GM12873 (cell line): Measurements from ENCODE around the gene SLC38A7.

Experiments
- TF ChIP-seq, protein P1 (sequence below): IDR thresholded peaks from 2 replicates; pipeline ENCODE4 v1.5.1; 2012; ENCODE audit warnings: low read depth, mild to moderate bottlenecking, moderate library complexity, low read length, control low read depth; ENCODE audit not compliant: insufficient read depth; ENCODE audit errors: missing control alignments

SLC38A7 gene

DNA sequence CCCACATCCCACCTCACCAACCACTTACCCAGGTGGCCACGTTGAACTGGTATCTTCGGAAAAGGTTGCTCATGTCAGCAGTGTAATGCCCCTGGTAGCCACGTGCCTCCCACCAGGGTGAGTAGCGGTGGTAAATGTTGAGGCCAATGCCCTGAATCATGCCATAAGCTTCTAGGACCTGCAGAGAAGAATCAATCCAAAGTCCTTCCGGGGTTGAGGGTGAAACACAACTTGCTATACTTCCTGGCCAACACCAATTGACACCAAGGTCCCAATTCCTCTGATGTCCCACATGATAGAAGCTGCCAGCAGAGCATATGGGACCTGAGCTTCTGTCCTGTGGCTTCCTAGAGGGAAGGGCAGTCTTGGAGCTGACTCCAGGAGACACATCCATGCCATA is 43.6 kb downstream of the SLC38A7 start:
- TF ChIP-seq, protein P1, sequence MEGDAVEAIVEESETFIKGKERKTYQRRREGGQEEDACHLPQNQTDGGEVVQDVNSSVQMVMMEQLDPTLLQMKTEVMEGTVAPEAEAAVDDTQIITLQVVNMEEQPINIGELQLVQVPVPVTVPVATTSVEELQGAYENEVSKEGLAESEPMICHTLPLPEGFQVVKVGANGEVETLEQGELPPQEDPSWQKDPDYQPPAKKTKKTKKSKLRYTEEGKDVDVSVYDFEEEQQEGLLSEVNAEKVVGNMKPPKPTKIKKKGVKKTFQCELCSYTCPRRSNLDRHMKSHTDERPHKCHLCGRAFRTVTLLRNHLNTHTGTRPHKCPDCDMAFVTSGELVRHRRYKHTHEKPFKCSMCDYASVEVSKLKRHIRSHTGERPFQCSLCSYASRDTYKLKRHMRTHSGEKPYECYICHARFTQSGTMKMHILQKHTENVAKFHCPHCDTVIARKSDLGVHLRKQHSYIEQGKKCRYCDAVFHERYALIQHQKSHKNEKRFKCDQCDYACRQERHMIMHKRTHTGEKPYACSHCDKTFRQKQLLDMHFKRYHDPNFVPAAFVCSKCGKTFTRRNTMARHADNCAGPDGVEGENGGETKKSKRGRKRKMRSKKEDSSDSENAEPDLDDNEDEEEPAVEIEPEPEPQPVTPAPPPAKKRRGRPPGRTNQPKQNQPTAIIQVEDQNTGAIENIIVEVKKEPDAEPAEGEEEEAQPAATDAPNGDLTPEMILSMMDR: no peak

DNA sequence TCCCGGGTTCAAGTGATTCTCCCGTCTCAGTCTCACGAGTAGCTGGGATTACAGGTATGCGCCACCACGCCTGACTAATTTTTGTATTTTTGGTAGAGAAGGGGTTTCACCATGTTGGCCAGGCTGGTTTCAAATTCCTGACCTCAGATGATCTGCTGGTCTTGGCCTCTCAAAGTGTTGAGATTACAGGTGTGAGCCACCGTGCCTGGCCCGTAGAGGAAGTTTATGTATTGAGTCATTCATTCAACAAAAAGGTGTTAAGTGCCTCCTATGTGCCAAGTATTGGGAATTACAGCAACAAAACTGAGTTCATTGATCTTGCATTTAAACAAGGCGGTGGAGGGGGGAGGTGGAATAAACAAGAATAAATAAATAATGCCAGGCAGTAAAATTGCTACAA is 44.7 kb downstream of the SLC38A7 start:
- TF ChIP-seq, protein P1: no peak

DNA sequence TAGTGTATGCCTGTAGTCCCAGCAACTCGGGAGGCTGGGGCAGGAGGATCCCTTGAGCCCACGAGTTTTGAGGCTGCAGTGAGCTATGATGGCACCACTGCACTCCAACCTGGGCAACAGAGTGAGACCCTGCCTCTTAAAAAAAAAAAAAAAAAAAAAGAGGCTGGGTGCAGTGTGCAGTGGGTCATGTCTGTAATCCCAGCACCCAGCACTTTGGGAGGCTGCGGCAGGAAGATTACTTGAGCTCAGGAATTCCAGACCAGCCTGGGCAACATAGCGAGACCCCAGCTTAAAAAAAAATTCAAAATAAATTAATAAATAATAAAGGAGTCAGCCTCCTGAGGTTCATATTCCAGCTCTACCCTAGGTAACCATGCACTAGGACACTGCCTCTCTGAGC is 45.3 kb downstream of the SLC38A7 start:
- TF ChIP-seq, protein P1: no peak

DNA sequence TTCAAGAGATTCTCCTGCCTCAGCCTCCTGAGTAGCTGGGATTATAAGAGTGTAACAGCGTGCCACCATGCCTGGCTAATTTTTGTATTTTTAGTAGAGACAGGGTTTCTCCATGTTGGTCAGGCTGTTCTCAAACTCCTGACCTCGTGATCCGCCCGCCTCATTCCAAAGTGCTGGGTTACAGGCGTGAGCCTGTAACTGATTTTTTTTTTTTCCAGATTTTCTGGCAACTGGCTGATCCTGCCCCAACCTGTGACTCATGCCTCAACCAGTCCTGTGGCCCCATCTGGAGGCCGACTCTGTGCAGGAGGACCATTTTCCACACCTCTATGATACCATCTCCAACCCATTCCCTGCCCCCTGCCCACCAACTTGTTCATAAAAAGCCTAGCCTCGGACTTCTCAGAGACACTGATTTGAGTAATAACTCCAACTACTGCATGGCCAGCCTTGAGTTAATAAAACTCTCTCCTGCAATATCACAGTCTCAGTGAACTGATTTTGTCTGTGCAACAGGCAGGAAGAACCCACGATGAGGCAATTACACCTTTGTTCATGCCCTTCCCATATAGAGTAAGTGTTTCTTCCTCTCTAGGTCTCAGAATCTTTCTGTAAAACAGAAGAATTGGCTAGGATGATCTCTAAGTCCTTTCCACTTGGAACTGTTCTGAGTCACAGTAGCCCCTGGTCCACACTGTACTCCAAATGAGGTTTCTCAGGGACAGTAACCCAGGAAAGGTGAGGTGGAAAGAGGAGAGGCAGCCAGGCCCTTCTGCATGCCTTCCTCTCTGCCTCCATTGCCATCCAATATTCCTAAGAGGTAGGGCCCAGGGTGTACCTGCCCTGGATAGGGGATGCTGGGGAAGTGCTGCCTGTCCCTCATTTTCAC is 46.2 kb downstream of the SLC38A7 start:
- TF ChIP-seq, protein P1: peak; percentile 22

DNA sequence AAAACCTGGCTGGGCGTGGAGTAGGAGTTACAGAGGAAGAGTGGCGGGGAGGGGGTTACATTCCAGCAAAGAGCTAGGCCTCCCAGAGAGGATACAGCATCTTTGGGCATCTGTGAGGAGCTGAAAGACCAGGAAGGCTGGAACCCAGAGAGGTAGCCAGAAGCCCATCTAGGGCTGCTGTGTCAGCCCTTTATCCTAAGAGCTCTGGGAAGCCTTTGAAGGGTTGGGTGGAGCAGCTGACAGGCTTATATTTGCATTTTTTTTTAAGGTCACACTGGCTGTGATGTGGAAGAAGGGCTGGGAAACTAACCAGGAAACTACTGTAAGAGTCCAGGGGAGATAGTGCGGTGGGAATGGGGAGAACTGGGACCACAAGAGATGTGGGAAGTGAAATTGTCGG is 48.1 kb downstream of the SLC38A7 start:
- TF ChIP-seq, protein P1: no peak

DNA sequence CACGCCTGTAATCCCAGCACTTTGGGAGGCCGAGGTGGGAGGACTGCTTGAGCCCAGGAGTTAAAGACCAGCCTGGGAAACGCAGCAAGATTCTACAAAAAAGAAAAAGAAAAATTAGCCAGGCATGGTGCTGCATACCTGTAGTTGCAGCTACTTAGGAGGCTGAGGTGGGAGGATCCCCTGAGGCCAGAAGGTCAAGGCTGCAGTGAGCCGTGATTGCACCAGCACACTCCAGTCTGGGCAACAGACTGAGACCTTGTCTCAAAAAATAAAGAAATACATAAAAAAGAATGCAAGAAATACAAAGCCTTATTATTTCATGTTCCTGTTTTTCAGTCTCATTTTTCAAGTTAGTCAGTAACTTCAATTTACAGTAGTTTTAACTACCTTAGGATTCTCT is 49.1 kb downstream of the SLC38A7 start:
- TF ChIP-seq, protein P1: no peak

DNA sequence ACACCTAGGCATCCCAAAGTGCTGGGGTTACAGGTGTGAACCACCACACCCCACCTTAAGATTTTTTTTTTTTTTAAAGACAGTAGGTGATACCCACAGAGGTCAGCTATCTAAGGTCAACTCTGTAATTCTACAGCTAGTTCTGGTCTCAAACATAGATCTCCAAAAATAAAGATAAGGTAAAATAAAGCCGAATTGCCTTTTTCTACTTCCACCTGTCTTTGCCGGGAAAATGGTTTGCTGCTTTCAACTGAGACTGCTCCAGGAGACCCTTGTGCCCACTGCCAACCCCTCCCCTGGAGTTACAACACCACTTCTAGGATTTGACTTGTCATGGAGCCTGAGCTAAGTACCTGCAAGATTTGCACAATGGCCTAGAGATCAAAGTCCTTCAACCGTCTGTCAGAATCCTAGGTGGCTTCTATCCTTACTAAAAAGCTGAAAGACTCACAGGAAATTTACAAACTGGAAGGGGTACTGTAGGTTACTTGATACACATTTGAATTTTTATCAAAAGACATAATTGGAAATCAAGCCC is 50.2 kb downstream of the SLC38A7 start:
- TF ChIP-seq, protein P1: no peak
